ENCODE data around the gene FAM228A.
"Not testable (repeated sequence)": the region's sequence is repeated elsewhere in the genome, so short reads cannot be mapped to it uniquely, and the experiment has no call there.

FAM228A gene

GRCh38 chr2:24191156-24191555 lies 16.3 kb downstream of the FAM228A start:
- no peak for DNase-seq (ENCODE audit: low read depth in 2 of 2)

GRCh38 chr2:24191848-24192247 lies 17.0 kb downstream of the FAM228A start:
- no peak for DNase-seq (ENCODE audit: low read depth in 2 of 2)

- not testable (repeated sequence) for DNase-seq (ENCODE audit: low read depth in 2 of 2)
These were observed 22.4 kb downstream of the FAM228A start for GRCh38 chr2:24197213-24197612.

- DNase-seq (ENCODE audit: low read depth in 2 of 2): no peak
These were observed 25.2 kb downstream of the FAM228A start for GRCh38 chr2:24199968-24200590.

- no peak for DNase-seq (ENCODE audit: low read depth in 2 of 2)
These were observed 25.9 kb downstream of the FAM228A start for GRCh38 chr2:24200799-24201198.

GRCh38 chr2:24203029-24203786 lies 28.4 kb downstream of the FAM228A start:
- no peak for DNase-seq (ENCODE audit: low read depth in 2 of 2)

GRCh38 chr2:24203787-24204150 lies 28.9 kb downstream of the FAM228A start:
- no peak for DNase-seq (ENCODE audit: low read depth in 2 of 2)

GRCh38 chr2:24204505-24204904 lies 29.7 kb downstream of the FAM228A start:
- no peak for DNase-seq (ENCODE audit: low read depth in 2 of 2)

GRCh38 chr2:24205131-24205530 lies 30.3 kb downstream of the FAM228A start:
- DNase-seq (ENCODE audit: low read depth in 2 of 2): no peak

- DNase-seq (ENCODE audit: low read depth in 2 of 2): no peak
These were observed 31.4 kb downstream of the FAM228A start for GRCh38 chr2:24206242-24206641.

GRCh38 chr2:24206714-24207113 lies 31.9 kb downstream of the FAM228A start:
- DNase-seq (ENCODE audit: low read depth in 2 of 2): no peak

GRCh38 chr2:24207359-24207758 lies 32.5 kb downstream of the FAM228A start:
- DNase-seq (ENCODE audit: low read depth in 2 of 2): no peak

- DNase-seq (ENCODE audit: low read depth in 2 of 2): no peak
These were observed 33.6 kb downstream of the FAM228A start for GRCh38 chr2:24208490-24208889.

GRCh38 chr2:24209389-24210105 lies 34.7 kb downstream of the FAM228A start:
- DNase-seq (ENCODE audit: low read depth in 2 of 2): no peak

GRCh38 chr2:24210106-24210455 lies 35.2 kb downstream of the FAM228A start:
- no peak for DNase-seq (ENCODE audit: low read depth in 2 of 2)

GRCh38 chr2:24210723-24211122 lies 35.9 kb downstream of the FAM228A start:
- no peak for DNase-seq (ENCODE audit: low read depth in 2 of 2)

- no peak for DNase-seq (ENCODE audit: low read depth in 2 of 2)
These were observed 36.6 kb downstream of the FAM228A start for GRCh38 chr2:24211408-24211807.

- no peak for DNase-seq (ENCODE audit: low read depth in 2 of 2)
These were observed 40.0 kb downstream of the FAM228A start for GRCh38 chr2:24214880-24215279.

GRCh38 chr2:24220554-24221291 lies 45.9 kb downstream of the FAM228A start:
- DNase-seq (ENCODE audit: low read depth in 2 of 2): no peak

GRCh38 chr2:24221343-24222050 lies 46.6 kb downstream of the FAM228A start:
- no peak for DNase-seq (ENCODE audit: low read depth in 2 of 2)

GRCh38 chr2:24222946-24223345 lies 48.1 kb downstream of the FAM228A start:
- DNase-seq (ENCODE audit: low read depth in 2 of 2): no peak

Data from activated CD4-positive, alpha-beta T cell treated with anti-CD3 and anti-CD28 coated beads for 24 hours (primary cell).